ENCODE results near the gene MGST2.
"Not testable (repeated sequence)": the region's sequence is repeated elsewhere in the genome, so short reads cannot be mapped to it uniquely, and the experiment has no call there.

MGST2 gene

GRCh38 chr4:139698167-139698925 is 32.7 kb downstream of the MGST2 start:
- not testable (repeated sequence) for DNase-seq (ENCODE audit: low read depth); H3K4me3 ChIP-seq (ENCODE audit: control insufficient read depth, low read depth, low read length)
- TF ChIP-seq CTCF (conservative IDR thresholded peaks at IDR 0.05; ENCODE audit: control insufficient read depth, insufficient read depth, low read depth, low read length) = peak; percentile 22

DNA sequence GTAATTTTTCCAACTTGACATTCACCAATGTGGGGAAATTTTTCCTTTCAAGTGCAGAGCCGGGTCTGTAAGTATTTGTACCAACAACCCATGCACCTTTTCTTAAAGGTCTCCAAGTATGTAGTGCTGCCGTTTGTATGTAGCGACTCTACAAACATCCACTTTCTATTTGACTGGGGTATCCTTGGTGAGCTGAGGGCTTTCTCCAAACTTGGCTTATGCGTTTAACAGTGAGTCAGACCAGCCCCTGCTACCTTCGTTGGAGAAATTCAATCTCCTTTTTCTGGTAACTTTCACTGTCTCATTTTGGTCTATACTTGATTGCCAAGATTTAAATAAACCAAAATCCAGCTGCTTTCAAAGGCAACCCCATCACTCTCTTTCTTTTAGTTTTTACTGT is 34.9 kb downstream of the MGST2 start:
- DNase-seq (ENCODE audit: low read depth) = no peak
- TF ChIP-seq CTCF (conservative IDR thresholded peaks at IDR 0.05; ENCODE audit: control insufficient read depth, insufficient read depth, low read depth, low read length) = no peak

GRCh38 chr4:139704915-139705485 is 39.4 kb downstream of the MGST2 start:
- DNase-seq (ENCODE audit: low read depth) = peak; percentile 32
- H3K4me3 ChIP-seq (ENCODE audit: control insufficient read depth, low read depth, low read length) = no peak overlapping the region
- TF ChIP-seq CTCF (conservative IDR thresholded peaks at IDR 0.05; ENCODE audit: control insufficient read depth, insufficient read depth, low read depth, low read length) = peak; percentile 29

More for the DNA sequence above, 34.9 kb downstream of the MGST2 start:
- no peak overlapping the region for H3K4me3 ChIP-seq (ENCODE audit: control insufficient read depth, low read depth, low read length)

DNA sequence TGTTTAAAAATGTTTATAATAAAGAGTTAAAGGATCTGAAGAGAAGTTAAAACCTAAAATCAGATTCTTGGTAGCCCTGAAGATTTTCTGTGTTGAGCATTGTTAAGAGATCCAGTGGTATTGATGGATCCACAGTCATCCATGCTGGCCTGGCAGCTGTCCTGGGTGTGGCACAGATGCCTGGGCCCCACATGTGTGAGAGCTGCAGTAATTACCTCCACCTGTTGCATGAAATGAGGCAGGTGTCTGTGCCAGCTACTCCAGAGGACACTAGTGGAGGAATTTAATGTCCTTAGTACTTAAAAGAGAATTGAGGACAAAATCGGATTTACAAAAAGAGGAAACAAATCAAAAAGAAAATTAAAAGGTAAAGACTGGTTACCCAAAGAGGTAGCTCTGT is 44.0 kb downstream of the MGST2 start:
- DNase-seq (ENCODE audit: low read depth) = no peak
- no peak overlapping the region for H3K4me3 ChIP-seq (ENCODE audit: control insufficient read depth, low read depth, low read length)
- no peak for TF ChIP-seq CTCF (conservative IDR thresholded peaks at IDR 0.05; ENCODE audit: control insufficient read depth, insufficient read depth, low read depth, low read length)

DNA sequence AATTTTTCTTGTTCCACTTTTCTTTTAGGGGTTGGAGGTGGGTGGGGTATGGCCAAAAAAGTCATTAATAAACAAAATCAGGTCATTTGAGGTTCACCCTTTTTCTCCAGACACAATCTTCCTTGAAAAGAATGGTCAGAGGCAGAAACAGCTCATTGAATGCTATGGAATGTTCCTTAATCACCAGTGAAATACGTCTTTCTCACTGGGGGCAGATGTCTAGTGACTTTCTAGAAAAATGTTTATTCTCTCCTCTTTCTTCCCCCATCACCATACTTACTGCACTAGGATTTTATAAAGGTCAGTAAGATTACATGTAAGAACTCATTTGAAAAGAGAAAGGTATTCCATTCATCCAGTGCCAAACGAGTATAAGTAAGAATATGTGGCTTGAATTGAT is 44.5 kb downstream of the MGST2 start:
- no peak overlapping the region for H3K4me3 ChIP-seq (ENCODE audit: control insufficient read depth, low read depth, low read length)
- no peak for TF ChIP-seq CTCF (conservative IDR thresholded peaks at IDR 0.05; ENCODE audit: control insufficient read depth, insufficient read depth, low read depth, low read length)
- DNase-seq (ENCODE audit: low read depth) = no peak

- no peak overlapping the region for H3K4me3 ChIP-seq (ENCODE audit: control insufficient read depth, low read depth, low read length)
- TF ChIP-seq CTCF (conservative IDR thresholded peaks at IDR 0.05; ENCODE audit: control insufficient read depth, insufficient read depth, low read depth, low read length) = no peak
- no peak for DNase-seq (ENCODE audit: low read depth)
Measured at GRCh38 chr4:139711461-139711860, 45.8 kb downstream of the MGST2 start.

Measured in fibroblast of mammary gland (primary cell).